Adrenal gland (tissue), 5 donors: ENCODE results near the gene ATG10.
"Not testable (repeated sequence)": the region's sequence is repeated elsewhere in the genome, so short reads cannot be mapped to it uniquely, and the experiment has no call there.

Experiments used
- POLR2A ChIP-seq, 2 donors: fragments of 450-650 bp; IDR thresholded peaks; one replicate each; pipeline ENCODE4 v1.6.1; 2017; ENCODE audit warnings: antibody characterized with exemption in 2 of 2, mild to moderate bottlenecking in 2 of 2, moderate library complexity in 1 of 2
- TF ChIP-seq, protein P1 (sequence below), 6 experiments: fragments of 450-650 bp in 4 of 6; fragments of 200-600 bp in 2 of 6; sonication (generic) in 1 of 6; IDR thresholded peaks; 1 replicate in 5 of 6; 2 replicates in 1 of 6; pipeline versions ENCODE4 v1.5.1 to v1.8.0; 2016 to 2021; ENCODE audit warnings: antibody characterized with exemption in 6 of 6, mild to moderate bottlenecking in 2 of 6, moderate library complexity in 1 of 6
- donor health status: DM: no; HTN: no; CAD: no.

GRCh38 chr5:81982172-81982685, 10.4 kb downstream of the ATG10 start:
- TF ChIP-seq, protein P1, sequence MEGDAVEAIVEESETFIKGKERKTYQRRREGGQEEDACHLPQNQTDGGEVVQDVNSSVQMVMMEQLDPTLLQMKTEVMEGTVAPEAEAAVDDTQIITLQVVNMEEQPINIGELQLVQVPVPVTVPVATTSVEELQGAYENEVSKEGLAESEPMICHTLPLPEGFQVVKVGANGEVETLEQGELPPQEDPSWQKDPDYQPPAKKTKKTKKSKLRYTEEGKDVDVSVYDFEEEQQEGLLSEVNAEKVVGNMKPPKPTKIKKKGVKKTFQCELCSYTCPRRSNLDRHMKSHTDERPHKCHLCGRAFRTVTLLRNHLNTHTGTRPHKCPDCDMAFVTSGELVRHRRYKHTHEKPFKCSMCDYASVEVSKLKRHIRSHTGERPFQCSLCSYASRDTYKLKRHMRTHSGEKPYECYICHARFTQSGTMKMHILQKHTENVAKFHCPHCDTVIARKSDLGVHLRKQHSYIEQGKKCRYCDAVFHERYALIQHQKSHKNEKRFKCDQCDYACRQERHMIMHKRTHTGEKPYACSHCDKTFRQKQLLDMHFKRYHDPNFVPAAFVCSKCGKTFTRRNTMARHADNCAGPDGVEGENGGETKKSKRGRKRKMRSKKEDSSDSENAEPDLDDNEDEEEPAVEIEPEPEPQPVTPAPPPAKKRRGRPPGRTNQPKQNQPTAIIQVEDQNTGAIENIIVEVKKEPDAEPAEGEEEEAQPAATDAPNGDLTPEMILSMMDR (IDR thresholded peaks at IDR 0.05) = not testable (repeated sequence)
- not testable (repeated sequence) for TF ChIP-seq POLR2A (IDR thresholded peaks at IDR 0.05)
